ENCODE results near the gene CHRM5. TPM values are rescaled to one million over a fixed set of nuclear protein-coding genes. Genes with fewer than 3 reads are reported as not detected.

CHRM5 gene
- total RNA-seq, 1 experiment from 2014 or later: not detected

DNA sequence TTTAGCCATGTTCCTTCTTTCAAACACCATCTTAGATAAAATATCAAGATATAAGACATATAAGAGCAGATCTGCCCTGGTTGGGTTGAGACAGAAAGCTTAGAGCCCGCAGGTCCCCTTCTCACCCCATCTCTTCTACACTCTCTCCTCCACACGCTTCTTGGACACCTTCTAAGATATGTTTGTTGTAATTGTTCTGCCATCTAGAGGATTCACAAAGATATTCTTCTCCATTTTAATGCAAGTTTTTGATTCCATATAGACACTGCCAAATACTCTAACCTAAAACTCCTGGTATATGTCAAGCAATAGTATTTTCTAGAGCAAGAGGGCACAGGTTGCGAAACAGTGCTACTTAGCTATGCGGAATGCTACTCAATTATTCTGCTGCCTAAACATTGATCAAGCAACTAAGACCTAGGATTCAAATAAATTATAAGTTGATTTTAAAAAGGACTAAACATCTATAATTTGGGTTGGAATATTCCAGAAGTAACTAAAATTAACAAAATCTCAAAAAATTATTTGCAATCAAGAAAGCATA lies 6.8 kb downstream of the CHRM5 start:
- Histone ChIP-seq H3K9me2 (replicated peaks; ENCODE audit: insufficient read depth, low read length) (no peaks in the 10 kb centered on the region), H3K4me1 (ENCODE audit: low read length) (peaks cover 9% of the 10 kb centered on the region), H4K20me1 (ENCODE audit: insufficient read depth, low read depth, low read length) (peaks cover 39% of the 10 kb centered on the region), H2AFZ (ENCODE audit: low read length) (no peak overlapping the region), H3K27me3 (ENCODE audit: low read length) (no peaks in the 10 kb centered on the region), H3K9me3 (ENCODE audit: low read length) (no peaks in the 10 kb centered on the region), H3K27ac (ENCODE audit: low read length) (no peak overlapping the region), H3K9ac (ENCODE audit: low read length) (no peak overlapping the region), H3K4me3 (ENCODE audit: low read length) (no peak overlapping the region), H3K79me2 (ENCODE audit: low read length) (no peaks in the 10 kb centered on the region), H3K4me2 (ENCODE audit: low read depth, low read length, poor library complexity, severe bottlenecking) (no peak overlapping the region), H3K36me3 (ENCODE audit: insufficient read depth, low read length) (no peaks in the 10 kb centered on the region)
- DNase-seq: no peak

DNA sequence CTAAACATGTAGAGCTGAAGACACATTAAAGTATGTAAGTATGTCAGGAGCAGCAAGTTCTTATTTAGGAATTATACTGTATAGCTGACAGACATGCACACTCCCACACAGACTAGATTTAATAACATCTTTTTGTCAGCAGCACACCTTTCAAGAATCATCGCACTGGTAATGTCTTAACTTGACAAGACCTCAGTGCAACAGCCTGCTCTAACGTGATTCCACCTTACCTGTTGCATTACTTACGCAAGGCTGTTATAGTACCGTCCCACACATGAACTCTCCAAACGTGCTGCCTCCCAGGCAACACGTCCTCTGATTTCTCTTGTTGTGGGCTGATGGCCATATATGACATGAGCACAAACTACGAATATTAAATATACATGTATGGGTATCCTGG lies 11.9 kb downstream of the CHRM5 start:
- Histone ChIP-seq H3K9me3 (ENCODE audit: low read length) (no peaks in the 10 kb centered on the region), H4K20me1 (ENCODE audit: insufficient read depth, low read depth, low read length) (peaks cover 36% of the 10 kb centered on the region; the same call in 1 of the 2 replicates), H3K9me2 (replicated peaks; ENCODE audit: insufficient read depth, low read length) (no peaks in the 10 kb centered on the region), H3K4me2 (ENCODE audit: low read depth, low read length, poor library complexity, severe bottlenecking) (no peak overlapping the region), H3K27ac (ENCODE audit: low read length) (no peak overlapping the region), H3K4me1 (ENCODE audit: low read length) (no peaks in the 10 kb centered on the region), H3K4me3 (ENCODE audit: low read length) (no peak overlapping the region), H3K9ac (ENCODE audit: low read length) (no peak overlapping the region), H3K36me3 (ENCODE audit: insufficient read depth, low read length) (no peaks in the 10 kb centered on the region), H3K79me2 (ENCODE audit: low read length) (no peaks in the 10 kb centered on the region), H2AFZ (ENCODE audit: low read length) (no peak overlapping the region), H3K27me3 (ENCODE audit: low read length) (no peaks in the 10 kb centered on the region)
- DNase-seq: no peak

DNA sequence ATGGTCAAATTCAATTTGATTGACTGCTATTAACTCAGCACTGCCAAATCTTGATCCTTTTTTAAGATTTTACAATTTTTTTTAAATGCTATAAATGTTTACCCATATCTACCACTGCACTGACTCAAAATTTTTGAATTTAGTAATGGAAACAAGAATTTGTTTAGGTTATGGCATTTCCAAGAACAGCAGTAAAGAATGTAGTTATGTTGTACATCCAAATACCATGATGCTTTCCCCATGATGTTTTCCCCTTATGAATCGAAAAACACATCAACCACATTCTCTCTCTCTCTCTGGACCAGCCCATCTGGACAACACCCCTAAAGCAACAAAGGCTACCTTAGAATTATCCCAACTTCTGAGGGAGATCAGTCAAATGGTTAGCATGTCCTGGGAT lies 14.2 kb downstream of the CHRM5 start:
- no peaks in the 10 kb centered on the region for H3K36me3 ChIP-seq (ENCODE audit: insufficient read depth, low read length)
- no peak overlapping the region for H3K4me3 ChIP-seq (ENCODE audit: low read length)
- no peaks in the 10 kb centered on the region for H3K27me3 ChIP-seq (ENCODE audit: low read length)
- no peak overlapping the region for H3K4me2 ChIP-seq (ENCODE audit: low read depth, low read length, poor library complexity, severe bottlenecking)
- H4K20me1 ChIP-seq (ENCODE audit: insufficient read depth, low read depth, low read length): peaks cover 28% of the 10 kb centered on the region
- no peaks in the 10 kb centered on the region for H3K9me2 ChIP-seq (replicated peaks; ENCODE audit: insufficient read depth, low read length)
- no peak for DNase-seq
- no peak overlapping the region for H3K27ac ChIP-seq (ENCODE audit: low read length)
- H2AFZ ChIP-seq (ENCODE audit: low read length): no peak overlapping the region
- H3K9ac ChIP-seq (ENCODE audit: low read length): no peak overlapping the region
- H3K79me2 ChIP-seq (ENCODE audit: low read length): no peaks in the 10 kb centered on the region
- H3K9me3 ChIP-seq (ENCODE audit: low read length): no peaks in the 10 kb centered on the region
- H3K4me1 ChIP-seq (ENCODE audit: low read length): no peaks in the 10 kb centered on the region

DNA sequence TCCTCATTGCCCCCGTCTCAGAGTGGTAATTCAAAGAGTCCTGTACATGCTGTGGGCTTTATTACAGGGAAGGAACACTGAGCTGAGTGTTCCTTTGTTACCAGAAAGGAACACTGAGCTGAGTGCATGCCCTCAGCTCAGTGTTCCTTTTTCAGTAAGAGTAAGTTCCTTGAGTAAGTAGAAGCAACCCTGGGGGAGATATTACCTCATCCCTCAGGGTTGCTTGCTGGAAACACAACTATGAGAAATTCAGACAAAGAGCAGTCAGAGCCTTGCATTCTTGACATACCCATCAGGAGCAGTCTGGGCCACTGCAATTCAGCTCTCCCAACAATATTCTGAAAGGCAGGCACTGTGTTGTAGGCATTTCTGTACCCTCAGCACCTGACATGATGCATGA lies 17.0 kb downstream of the CHRM5 start:
- no peak overlapping the region for H2AFZ ChIP-seq (ENCODE audit: low read length)
- no peaks in the 10 kb centered on the region for H3K36me3 ChIP-seq (ENCODE audit: insufficient read depth, low read length)
- H3K9ac ChIP-seq (ENCODE audit: low read length): no peak overlapping the region
- H3K9me2 ChIP-seq (replicated peaks; ENCODE audit: insufficient read depth, low read length): no peaks in the 10 kb centered on the region
- no peak overlapping the region for H3K4me3 ChIP-seq (ENCODE audit: low read length)
- H3K9me3 ChIP-seq (ENCODE audit: low read length): no peaks in the 10 kb centered on the region
- no peaks in the 10 kb centered on the region for H3K27me3 ChIP-seq (ENCODE audit: low read length)
- peaks cover 15% of the 10 kb centered on the region for H4K20me1 ChIP-seq (ENCODE audit: insufficient read depth, low read depth, low read length)
- no peaks in the 10 kb centered on the region for H3K4me1 ChIP-seq (ENCODE audit: low read length)
- H3K27ac ChIP-seq (ENCODE audit: low read length): no peak overlapping the region
- no peak for DNase-seq
- no peaks in the 10 kb centered on the region for H3K79me2 ChIP-seq (ENCODE audit: low read length)
- no peak overlapping the region for H3K4me2 ChIP-seq (ENCODE audit: low read depth, low read length, poor library complexity, severe bottlenecking)

DNA sequence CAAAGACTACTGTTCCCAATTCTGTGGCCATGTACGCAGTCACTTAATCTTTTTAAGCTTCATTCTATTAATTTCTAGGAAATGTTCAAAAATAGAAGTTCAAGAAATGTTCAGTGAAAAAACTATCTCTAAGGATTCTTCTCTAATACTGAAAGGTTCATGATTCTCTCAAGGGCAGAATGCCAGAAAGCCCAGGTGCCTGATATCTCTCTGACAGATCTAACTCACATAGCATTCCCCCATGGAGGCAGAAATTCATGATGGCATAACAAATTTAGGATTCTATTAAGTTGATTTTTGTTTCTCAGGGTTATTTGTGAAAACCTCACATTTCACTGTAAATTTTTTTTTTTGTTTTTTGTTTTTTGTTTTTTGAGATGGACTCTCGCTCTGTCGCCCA lies 17.5 kb downstream of the CHRM5 start:
- no peak for DNase-seq
- Histone ChIP-seq H3K36me3 (ENCODE audit: insufficient read depth, low read length) (no peaks in the 10 kb centered on the region), H4K20me1 (ENCODE audit: insufficient read depth, low read depth, low read length) (peaks cover 15% of the 10 kb centered on the region), H3K9me3 (ENCODE audit: low read length) (no peaks in the 10 kb centered on the region), H3K27ac (ENCODE audit: low read length) (no peak overlapping the region), H2AFZ (ENCODE audit: low read length) (no peak overlapping the region), H3K9me2 (replicated peaks; ENCODE audit: insufficient read depth, low read length) (no peaks in the 10 kb centered on the region), H3K4me2 (ENCODE audit: low read depth, low read length, poor library complexity, severe bottlenecking) (no peak overlapping the region), H3K9ac (ENCODE audit: low read length) (no peak overlapping the region), H3K27me3 (ENCODE audit: low read length) (no peaks in the 10 kb centered on the region), H3K4me3 (ENCODE audit: low read length) (no peak overlapping the region), H3K79me2 (ENCODE audit: low read length) (no peaks in the 10 kb centered on the region), H3K4me1 (ENCODE audit: low read length) (no peaks in the 10 kb centered on the region)

DNA sequence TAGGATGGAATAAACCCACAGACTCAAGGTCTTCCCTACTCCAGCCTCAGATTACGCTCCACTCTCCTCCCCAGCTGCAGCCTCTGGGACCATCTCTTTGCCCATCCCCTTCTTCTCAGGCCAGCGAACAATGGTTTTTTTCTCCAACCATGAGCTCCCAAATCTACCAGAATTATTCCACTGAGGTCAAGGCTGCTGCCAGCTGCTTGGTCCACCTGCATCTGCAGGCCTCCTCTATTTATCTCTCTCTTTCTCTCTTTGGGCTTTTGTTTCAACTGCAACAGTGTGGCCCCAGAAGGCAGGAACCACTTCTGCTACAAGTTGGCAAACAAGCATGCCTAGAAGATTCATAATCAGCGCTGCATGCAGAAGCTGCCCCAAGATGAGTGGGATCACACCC lies 19.1 kb downstream of the CHRM5 start:
- Histone ChIP-seq H3K4me2 (ENCODE audit: low read depth, low read length, poor library complexity, severe bottlenecking) (no peak overlapping the region), H3K9ac (ENCODE audit: low read length) (no peak overlapping the region), H2AFZ (ENCODE audit: low read length) (no peak overlapping the region), H3K4me1 (ENCODE audit: low read length) (no peaks in the 10 kb centered on the region), H4K20me1 (ENCODE audit: insufficient read depth, low read depth, low read length) (peaks cover 8% of the 10 kb centered on the region), H3K36me3 (ENCODE audit: insufficient read depth, low read length) (no peaks in the 10 kb centered on the region), H3K79me2 (ENCODE audit: low read length) (no peaks in the 10 kb centered on the region), H3K27ac (ENCODE audit: low read length) (no peak overlapping the region), H3K27me3 (ENCODE audit: low read length) (no peaks in the 10 kb centered on the region), H3K9me3 (ENCODE audit: low read length) (no peaks in the 10 kb centered on the region), H3K4me3 (ENCODE audit: low read length) (no peak overlapping the region), H3K9me2 (replicated peaks; ENCODE audit: insufficient read depth, low read length) (no peaks in the 10 kb centered on the region)
- no peak for DNase-seq

DNA sequence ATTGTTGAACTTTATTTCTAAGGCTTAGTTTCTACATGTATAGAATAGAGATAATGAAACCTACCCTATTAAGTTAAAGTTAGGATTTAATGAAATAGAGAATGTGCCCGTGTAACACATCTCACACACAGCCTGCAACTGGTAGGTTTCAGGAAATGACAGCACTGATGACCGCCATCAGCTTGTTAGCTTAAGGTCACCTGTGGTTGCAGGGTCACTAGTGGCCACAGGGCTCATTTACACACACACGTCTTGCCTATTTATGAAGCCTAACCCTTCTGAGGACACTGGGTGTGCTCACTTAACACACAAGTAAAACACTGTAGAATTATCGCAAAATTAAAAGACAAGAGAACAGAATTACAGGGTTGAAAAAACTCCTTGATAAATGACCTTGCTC lies 20.1 kb downstream of the CHRM5 start:
- H3K4me1 ChIP-seq (ENCODE audit: low read length): no peaks in the 10 kb centered on the region

DNA sequence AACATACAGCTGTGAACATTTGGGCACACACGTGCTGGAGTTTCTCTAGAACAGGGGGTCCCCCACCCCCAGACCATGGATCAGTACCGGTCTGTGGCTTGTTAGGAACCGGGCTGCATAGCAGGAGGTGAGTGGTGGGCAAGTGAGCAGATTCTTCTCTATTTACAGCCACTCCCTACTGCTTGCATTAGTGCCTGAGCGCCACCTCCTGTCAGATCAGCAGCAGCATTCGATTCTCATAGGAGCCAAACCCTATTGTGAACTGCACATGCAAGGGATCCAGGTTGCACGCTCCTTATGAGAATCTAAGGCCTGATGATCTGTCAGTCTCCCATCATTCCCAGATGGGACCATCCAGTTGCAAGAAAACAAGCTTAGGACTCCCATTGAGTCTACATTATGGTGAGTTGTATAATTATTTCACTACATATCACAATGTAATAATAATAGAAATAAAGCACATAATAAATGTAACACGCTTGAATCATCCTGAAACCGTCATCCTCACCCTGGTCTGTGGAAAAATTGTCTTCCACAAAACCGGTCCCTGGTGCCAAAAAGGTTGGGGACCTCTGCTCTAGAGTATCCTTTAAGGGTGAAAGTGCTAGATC lies 25.8 kb downstream of the CHRM5 start:
- H3K27ac ChIP-seq (ENCODE audit: low read length): no peak overlapping the region
- peak; percentile 75 for DNase-seq
- no peaks in the 10 kb centered on the region for H3K36me3 ChIP-seq (ENCODE audit: insufficient read depth, low read length)
- no peak overlapping the region for H2AFZ ChIP-seq (ENCODE audit: low read length)
- H3K4me2 ChIP-seq (ENCODE audit: low read depth, low read length, poor library complexity, severe bottlenecking): no peak overlapping the region
- H4K20me1 ChIP-seq (ENCODE audit: insufficient read depth, low read depth, low read length): peaks cover 11% of the 10 kb centered on the region
- H3K9me3 ChIP-seq (ENCODE audit: low read length): no peaks in the 10 kb centered on the region
- H3K9ac ChIP-seq (ENCODE audit: low read length): no peak overlapping the region
- H3K4me3 ChIP-seq (ENCODE audit: low read length): no peak overlapping the region
- H3K9me2 ChIP-seq (replicated peaks; ENCODE audit: insufficient read depth, low read length): no peaks in the 10 kb centered on the region
- H3K79me2 ChIP-seq (ENCODE audit: low read length): no peaks in the 10 kb centered on the region
- no peaks in the 10 kb centered on the region for H3K27me3 ChIP-seq (ENCODE audit: low read length)
- H3K4me1 ChIP-seq (ENCODE audit: low read length): no peaks in the 10 kb centered on the region

More for the DNA sequence above, 20.1 kb downstream of the CHRM5 start:
- H3K9me3 ChIP-seq (ENCODE audit: low read length): no peaks in the 10 kb centered on the region
- H3K36me3 ChIP-seq (ENCODE audit: insufficient read depth, low read length): no peaks in the 10 kb centered on the region
- no peak overlapping the region for H2AFZ ChIP-seq (ENCODE audit: low read length)
- no peaks in the 10 kb centered on the region for H3K9me2 ChIP-seq (replicated peaks; ENCODE audit: insufficient read depth, low read length)
- H3K27me3 ChIP-seq (ENCODE audit: low read length): no peaks in the 10 kb centered on the region
- H4K20me1 ChIP-seq (ENCODE audit: insufficient read depth, low read depth, low read length): peaks cover 5% of the 10 kb centered on the region
- H3K27ac ChIP-seq (ENCODE audit: low read length): no peak overlapping the region
- no peak overlapping the region for H3K9ac ChIP-seq (ENCODE audit: low read length)
- no peak overlapping the region for H3K4me2 ChIP-seq (ENCODE audit: low read depth, low read length, poor library complexity, severe bottlenecking)
- H3K79me2 ChIP-seq (ENCODE audit: low read length): no peaks in the 10 kb centered on the region
- no peak overlapping the region for H3K4me3 ChIP-seq (ENCODE audit: low read length)
- DNase-seq: no peak
